AG04450 (cell line): Measurements from ENCODE around the gene NCEH1. TPM values are rescaled to one million over a fixed set of nuclear protein-coding genes. Genes with fewer than 3 reads are reported as not detected.

Experiments used
- CTCF ChIA-PET: fragments of 300-600, 350-600 bp; formaldehyde crosslinking; extraction: SDS; loops from one replicate; lab custom pipeline; 2022; ENCODE audit warnings: antibody characterized with exemption, inconsistent platforms; lab: Charles Lee
- POLR2A ChIA-PET: fragments of 350-600 bp; formaldehyde crosslinking; extraction: SDS; loops from one replicate; lab custom pipeline; 2021; ENCODE audit warnings: antibody characterized with exemption, inconsistent platforms; lab: Yijun Ruan, JAX
- DNase-seq: peaks from one replicate; pipeline ENCODE4 v3.0.0-alpha.2; 2011; ENCODE audit warnings: low read depth, low spot score
- H3K27ac ChIP-seq: one replicate; pipeline ENCODE4 v1.5.1; 2012; ENCODE audit warnings: low read depth, low read length, control low read depth
- H3K27me3 ChIP-seq: one replicate; pipeline ENCODE4 v1.6.0; 2012; ENCODE audit warnings: low read length; ENCODE audit not compliant: control insufficient read depth, insufficient read depth
- H3K4me3 ChIP-seq: 2 replicates; pipeline ENCODE4 v1.5.1; 2011; ENCODE audit warnings: mild to moderate bottlenecking, low read depth, low read length, control low read depth
- H3K9me3 ChIP-seq: 2 replicates; pipeline ENCODE4 v1.5.1; 2012; ENCODE audit warnings: low read length; ENCODE audit not compliant: control insufficient read depth, insufficient read depth
- polyA plus RNA-seq: library from polyadenylated mRNA; depleted of rRNA; stranded (reverse); fragments of >200 nt; gene quantifications from 2 replicates; pipeline ENCODE4 v1.2.3, GENCODE V29; 2011
- TF ChIP-seq, protein P1 (sequence below): IDR thresholded peaks from 2 replicates; pipeline ENCODE4 v1.5.1; 2011; ENCODE audit warnings: low read depth, low read length, control low read depth, inconsistent platforms

NCEH1 gene
- polyA plus RNA-seq, 1 experiment: 14.6 TPM

DNA sequence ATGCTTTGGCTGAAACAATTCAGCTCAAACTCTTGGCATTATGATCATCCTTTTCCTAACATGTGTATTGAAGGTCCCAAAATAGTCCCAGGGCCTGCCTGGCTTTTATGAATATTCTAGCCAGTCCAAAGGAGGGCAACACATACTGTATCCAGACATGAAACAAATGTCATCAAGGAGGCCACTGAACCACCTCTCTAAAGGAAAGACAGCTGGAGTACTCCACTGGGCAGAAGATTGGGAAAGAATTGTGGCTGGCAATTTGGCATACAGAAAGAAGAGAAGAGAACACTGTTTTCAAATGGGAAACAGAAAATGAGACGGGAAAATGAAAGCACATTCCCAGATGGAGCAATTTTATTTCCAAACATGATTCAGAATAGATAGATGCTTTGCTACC is 80.6 kb downstream of the NCEH1 start:
- no peak for DNase-seq
- ChIA-PET CTCF (interaction anchor here (1.6 kb wide), 1 partner anchor 36 kb away, joined by 5 read pairs; no protein-coding TSS in a partner anchor), POLR2A (no interaction called here)
- no peaks in the 10 kb centered on the region; the same call in 1 of the 2 replicates for H3K9me3 ChIP-seq
- TF ChIP-seq, protein P1, sequence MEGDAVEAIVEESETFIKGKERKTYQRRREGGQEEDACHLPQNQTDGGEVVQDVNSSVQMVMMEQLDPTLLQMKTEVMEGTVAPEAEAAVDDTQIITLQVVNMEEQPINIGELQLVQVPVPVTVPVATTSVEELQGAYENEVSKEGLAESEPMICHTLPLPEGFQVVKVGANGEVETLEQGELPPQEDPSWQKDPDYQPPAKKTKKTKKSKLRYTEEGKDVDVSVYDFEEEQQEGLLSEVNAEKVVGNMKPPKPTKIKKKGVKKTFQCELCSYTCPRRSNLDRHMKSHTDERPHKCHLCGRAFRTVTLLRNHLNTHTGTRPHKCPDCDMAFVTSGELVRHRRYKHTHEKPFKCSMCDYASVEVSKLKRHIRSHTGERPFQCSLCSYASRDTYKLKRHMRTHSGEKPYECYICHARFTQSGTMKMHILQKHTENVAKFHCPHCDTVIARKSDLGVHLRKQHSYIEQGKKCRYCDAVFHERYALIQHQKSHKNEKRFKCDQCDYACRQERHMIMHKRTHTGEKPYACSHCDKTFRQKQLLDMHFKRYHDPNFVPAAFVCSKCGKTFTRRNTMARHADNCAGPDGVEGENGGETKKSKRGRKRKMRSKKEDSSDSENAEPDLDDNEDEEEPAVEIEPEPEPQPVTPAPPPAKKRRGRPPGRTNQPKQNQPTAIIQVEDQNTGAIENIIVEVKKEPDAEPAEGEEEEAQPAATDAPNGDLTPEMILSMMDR: no peak
- no peak overlapping the region for H3K4me3 ChIP-seq
- no peaks in the 10 kb centered on the region for H3K27me3 ChIP-seq
- no peak overlapping the region for H3K27ac ChIP-seq

DNA sequence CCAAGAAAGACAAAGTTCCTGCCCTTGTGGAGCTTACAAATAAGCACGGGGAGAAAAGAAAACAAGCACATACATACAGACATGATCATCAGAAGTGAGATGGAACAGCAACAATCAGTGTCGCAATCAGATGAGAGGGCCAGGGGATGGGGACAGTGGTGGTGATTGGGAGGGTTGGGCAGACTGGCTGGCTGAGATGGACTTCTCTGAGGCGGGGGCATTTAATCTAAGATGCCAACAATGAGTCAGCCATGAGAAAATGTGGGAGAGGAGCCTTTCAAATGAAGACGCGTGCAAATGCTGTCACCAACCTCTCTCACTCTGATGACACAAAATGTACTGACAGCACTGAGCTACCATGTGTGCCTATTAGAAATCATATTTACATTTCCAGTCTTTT is 81.4 kb downstream of the NCEH1 start:
- ChIA-PET CTCF (interaction anchor here (1.6 kb wide), 1 partner anchor 37 kb away, joined by 5 read pairs; no protein-coding TSS in a partner anchor), POLR2A (no interaction called here)
- H3K4me3 ChIP-seq: no peak overlapping the region
- DNase-seq: no peak
- TF ChIP-seq, protein P1: no peak
- no peak overlapping the region for H3K27ac ChIP-seq
- no peaks in the 10 kb centered on the region; the same call in 1 of the 2 replicates for H3K9me3 ChIP-seq
- no peaks in the 10 kb centered on the region for H3K27me3 ChIP-seq

DNA sequence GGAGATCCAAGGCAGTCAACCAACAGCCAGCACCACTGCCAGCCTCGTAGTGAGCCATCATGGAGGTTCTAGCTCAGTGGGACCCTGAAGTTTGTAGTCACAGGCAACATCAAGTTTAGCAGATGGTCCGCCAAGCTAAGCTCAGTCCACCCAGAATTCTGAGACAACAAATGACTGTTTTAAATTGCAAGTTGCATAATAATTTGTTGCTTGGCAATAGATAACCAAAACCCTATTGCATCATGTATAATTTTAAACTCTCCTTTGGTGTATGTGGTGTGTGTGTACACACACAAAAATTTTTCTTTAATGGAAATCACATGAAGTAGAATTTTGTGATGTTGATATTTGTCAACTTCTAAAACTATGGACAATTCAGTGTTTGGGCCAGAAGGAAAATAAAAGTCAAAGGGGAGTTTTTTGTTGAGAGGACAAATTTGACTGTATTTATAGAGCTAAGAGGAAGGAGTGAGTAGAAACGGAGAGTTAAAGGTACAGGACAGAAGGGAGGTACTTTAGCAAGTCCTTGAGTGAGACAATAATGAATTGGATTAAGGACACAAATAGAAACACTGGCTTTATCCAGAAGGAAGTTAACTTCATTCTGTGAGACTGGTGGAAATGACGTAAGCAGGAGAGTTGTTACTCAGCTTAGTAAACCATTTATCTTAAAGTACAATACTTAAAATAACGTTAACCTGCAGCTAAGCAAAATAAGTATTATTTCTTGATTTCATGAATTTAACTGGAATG is 83.6 kb downstream of the NCEH1 start:
- Histone ChIP-seq H3K9me3 (no peaks in the 10 kb centered on the region; the same call in 1 of the 2 replicates), H3K27me3 (no peaks in the 10 kb centered on the region), H3K4me3 (no peak overlapping the region), H3K27ac (peak overlapping the region; percentile 31)
- TF ChIP-seq, protein P1: no peak
- ChIA-PET CTCF (interaction anchor here (1.1 to 1.5 kb wide), 3 partner anchors 39 to 166 kb away, joined by 3 to 6 read pairs (median 6); no protein-coding TSS in a partner anchor), POLR2A (interaction anchor here (0.7 to 1.3 kb wide), 2 partner anchors 22 to 78 kb away, joined by 3 to 4 read pairs; no protein-coding TSS in a partner anchor)
- DNase-seq: no peak

DNA sequence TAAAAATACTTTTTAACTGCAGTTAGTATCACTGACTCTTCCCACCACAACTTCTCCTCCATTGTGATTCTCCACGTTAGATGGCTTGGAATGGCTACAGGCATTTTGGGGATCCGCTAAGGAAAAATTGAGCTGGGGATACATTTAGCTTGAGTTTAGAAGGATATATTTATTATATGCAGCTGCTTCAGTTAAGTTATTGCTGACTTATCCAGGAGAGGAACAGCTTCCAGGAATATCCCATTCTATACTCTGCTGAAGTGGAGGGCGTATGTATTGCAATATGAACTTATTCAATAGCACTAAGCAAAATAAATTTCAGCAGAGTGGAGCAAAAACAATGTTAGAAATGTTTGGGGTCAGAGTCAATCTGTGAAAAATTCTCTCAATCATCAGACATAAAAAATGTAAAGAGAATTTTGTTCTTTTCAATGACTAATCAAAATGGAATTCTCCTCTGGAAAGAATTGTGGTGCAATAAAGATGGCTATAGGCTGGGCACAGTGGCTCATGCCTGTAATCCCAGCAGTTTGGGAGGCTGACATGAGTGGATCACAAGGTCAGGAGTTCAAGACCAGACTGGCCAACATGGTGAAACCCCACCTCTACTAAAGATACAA is 84.7 kb downstream of the NCEH1 start:
- TF ChIP-seq, protein P1: no peak
- H3K9me3 ChIP-seq: no peaks in the 10 kb centered on the region; the same call in 1 of the 2 replicates
- H3K4me3 ChIP-seq: no peak overlapping the region
- CTCF ChIA-PET: interaction anchor here (0.7 to 1.5 kb wide), 5 partner anchors 20 to 136 kb away, joined by 3 to 7 read pairs (median 4); no protein-coding TSS in a partner anchor
- no peak for DNase-seq
- H3K27ac ChIP-seq: peak overlapping the region; percentile 34
- POLR2A ChIA-PET: interaction anchor here (1.3 kb wide), 1 partner anchor 23 kb away, joined by 4 read pairs; no protein-coding TSS in a partner anchor
- no peaks in the 10 kb centered on the region for H3K27me3 ChIP-seq
